ENCODE results near the gene CAPN5. TPM values are rescaled to one million over a fixed set of nuclear protein-coding genes. Genes with fewer than 3 reads are reported as not detected.

Gene CAPN5
- polyA plus RNA-seq, 2 of the 4 experiments (the other 2 are of a cell fraction) = 9.4 to 12.9 TPM

DNA sequence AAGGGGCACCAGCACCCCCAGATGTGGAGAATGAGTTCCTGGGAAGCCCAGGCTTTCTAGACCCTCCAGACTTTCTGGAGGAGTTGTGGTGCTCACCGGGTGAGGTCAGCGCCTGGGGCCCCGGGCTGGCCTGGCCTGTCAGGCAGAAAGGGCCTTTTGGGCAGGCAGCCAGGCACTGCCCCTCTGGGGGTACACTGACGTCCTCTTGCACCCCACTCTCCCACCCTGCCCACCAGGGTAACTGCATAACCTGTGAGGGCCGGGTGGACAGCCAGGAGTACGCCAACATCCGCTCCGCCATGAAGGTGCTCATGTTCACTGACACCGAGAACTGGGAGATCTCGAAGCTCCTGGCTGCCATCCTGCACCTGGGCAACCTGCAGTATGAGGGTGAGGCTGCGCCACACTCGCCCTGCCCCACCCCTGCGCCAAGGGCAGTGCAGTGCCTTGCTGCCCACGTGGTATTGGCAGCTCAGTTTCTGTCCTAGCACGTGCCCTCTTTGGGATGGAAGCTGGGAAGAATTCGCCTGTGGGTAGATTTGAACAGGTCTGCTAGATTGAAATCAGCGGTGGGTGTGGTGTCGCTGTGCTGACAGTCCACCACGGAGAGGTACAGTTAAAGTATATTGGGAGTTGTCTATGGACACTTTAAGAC, 91.4 kb downstream of the CAPN5 start:
- no peaks in the 10 kb centered on the region for H3K4me1 ChIP-seq
- no peaks in the 10 kb centered on the region for H3K9me3 ChIP-seq
- H3K4me2 ChIP-seq = no peak overlapping the region
- ChIA-PET CTCF (interaction anchor here (0.7 to 2.1 kb wide), 3 partner anchors 9 to 30 kb away, joined by 3 to 9 read pairs (median 4); partner anchors contain the start of gene MYO7A), POLR2A (no interaction called here)
- TF ChIP-seq TP53 (CRISPR knock-in tag; IDR thresholded peaks at IDR 0.05) (no peak), HDAC2 (IDR thresholded peaks at IDR 0.05) (no peak), EHMT2 (IDR thresholded peaks at IDR 0.05; ENCODE audit: low read depth) (no peak), HOXB13 (CRISPR knock-in tag; IDR thresholded peaks at IDR 0.05; ENCODE audit: low read depth) (no peak), ESRRA (IDR thresholded peaks at IDR 0.05; ENCODE audit: borderline replicate concordance, low read length) (no peak), RCOR1 (IDR thresholded peaks at IDR 0.05; ENCODE audit: low read depth, low read length) (no peak), SREBF2 (IDR thresholded peaks at IDR 0.05) (no peak), HOXA7 (CRISPR knock-in tag; IDR thresholded peaks at IDR 0.05) (no peak), RARB (CRISPR knock-in tag; IDR thresholded peaks at IDR 0.05) (no peak), ZC3H11A (IDR thresholded peaks at IDR 0.05) (no peak), BHLHE40 (IDR thresholded peaks at IDR 0.05; ENCODE audit: low read depth, low read length) (no peak), PHF8 (IDR thresholded peaks at IDR 0.05; ENCODE audit: borderline replicate concordance, low read depth) (no peak), ZFP36 (IDR thresholded peaks at IDR 0.05; ENCODE audit: borderline replicate concordance, partially characterized antibody) (no peak), RNF2 (IDR thresholded peaks at IDR 0.05; ENCODE audit: borderline replicate concordance, low read depth) (no peak), FOSB (CRISPR knock-in tag; IDR thresholded peaks at IDR 0.05) (no peak), NR3C1 (IDR thresholded peaks at IDR 0.05) (no peak)
- TF ChIP-seq, protein P1, sequence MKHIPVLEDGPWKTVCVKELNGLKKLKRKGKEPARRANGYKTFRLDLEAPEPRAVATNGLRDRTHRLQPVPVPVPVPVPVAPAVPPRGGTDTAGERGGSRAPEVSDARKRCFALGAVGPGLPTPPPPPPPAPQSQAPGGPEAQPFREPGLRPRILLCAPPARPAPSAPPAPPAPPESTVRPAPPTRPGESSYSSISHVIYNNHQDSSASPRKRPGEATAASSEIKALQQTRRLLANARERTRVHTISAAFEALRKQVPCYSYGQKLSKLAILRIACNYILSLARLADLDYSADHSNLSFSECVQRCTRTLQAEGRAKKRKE (CRISPR knock-in tag; IDR thresholded peaks at IDR 0.05; ENCODE audit: low read depth) = no peak
- TF ChIP-seq, protein P2, sequence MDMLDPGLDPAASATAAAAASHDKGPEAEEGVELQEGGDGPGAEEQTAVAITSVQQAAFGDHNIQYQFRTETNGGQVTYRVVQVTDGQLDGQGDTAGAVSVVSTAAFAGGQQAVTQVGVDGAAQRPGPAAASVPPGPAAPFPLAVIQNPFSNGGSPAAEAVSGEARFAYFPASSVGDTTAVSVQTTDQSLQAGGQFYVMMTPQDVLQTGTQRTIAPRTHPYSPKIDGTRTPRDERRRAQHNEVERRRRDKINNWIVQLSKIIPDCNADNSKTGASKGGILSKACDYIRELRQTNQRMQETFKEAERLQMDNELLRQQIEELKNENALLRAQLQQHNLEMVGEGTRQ (IDR thresholded peaks at IDR 0.05) = no peak
- TF ChIP-seq, protein P3, sequence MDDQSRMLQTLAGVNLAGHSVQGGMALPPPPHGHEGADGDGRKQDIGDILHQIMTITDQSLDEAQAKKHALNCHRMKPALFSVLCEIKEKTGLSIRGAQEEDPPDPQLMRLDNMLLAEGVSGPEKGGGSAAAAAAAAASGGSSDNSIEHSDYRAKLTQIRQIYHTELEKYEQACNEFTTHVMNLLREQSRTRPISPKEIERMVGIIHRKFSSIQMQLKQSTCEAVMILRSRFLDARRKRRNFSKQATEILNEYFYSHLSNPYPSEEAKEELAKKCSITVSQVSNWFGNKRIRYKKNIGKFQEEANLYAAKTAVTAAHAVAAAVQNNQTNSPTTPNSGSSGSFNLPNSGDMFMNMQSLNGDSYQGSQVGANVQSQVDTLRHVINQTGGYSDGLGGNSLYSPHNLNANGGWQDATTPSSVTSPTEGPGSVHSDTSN (IDR thresholded peaks at IDR 0.05) = no peak
- WGBS (ENCODE audit: missing lambda C conversion rate) = 46% methylated on average over 18 of the region's 19 CpGs
- no peak overlapping the region for H3K4me3 ChIP-seq
- ATAC-seq (no peak), FAIRE-seq (no peak), DNase-seq (ENCODE audit: low read depth in 1 of 2, low spot score in 1 of 2) (no peak)
- H3K27ac ChIP-seq = no peak overlapping the region

DNA sequence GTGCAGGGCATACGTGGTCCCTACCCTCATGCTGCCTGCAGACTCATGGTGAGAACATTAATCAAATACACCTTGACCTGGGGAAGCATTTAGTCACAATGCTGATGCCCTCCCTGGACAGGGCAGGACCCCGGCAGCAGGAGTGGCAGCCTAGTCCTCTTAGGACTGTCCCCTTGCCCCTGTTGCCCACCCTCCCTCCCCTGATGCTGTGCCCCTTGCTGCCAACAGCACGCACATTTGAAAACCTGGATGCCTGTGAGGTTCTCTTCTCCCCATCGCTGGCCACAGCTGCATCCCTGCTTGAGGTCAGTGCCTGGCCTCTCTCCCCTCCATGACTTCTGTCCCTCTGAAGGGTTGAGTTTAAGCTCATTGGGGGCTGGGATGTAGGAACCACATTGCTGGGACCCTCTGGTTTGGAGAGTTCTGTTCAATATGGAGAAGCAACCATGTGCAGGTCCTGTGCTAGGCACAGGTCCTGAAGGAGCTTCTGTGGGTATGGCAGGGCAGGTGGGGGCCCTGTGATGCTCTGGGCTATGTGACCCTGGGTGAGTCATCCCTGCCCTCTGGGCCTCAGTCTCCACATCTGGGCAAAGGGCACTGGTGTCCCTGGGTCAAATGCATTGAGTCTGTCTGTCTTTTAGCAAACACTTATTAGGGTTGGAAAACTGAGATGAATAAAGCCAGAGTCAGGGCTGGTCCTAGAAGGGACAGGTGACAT, 92.6 kb downstream of the CAPN5 start:
- no peak overlapping the region for H3K27ac ChIP-seq
- ChIA-PET POLR2A (no interaction called here), CTCF (interaction anchor here (1.5 to 2.1 kb wide), 2 partner anchors 7 to 29 kb away, joined by 3 to 9 read pairs; no protein-coding TSS in a partner anchor)
- no peak overlapping the region for H3K4me3 ChIP-seq
- ATAC-seq = no peak
- no peak overlapping the region for H3K4me2 ChIP-seq
- no peaks in the 10 kb centered on the region for H3K4me1 ChIP-seq
- no peak for DNase-seq (ENCODE audit: low read depth in 1 of 2, low spot score in 1 of 2)
- no peak for FAIRE-seq
- TF ChIP-seq CEBPB (IDR thresholded peaks at IDR 0.05) (no peak), MAFK (IDR thresholded peaks at IDR 0.05; ENCODE audit: partially characterized antibody) (no peak), KDM5A (IDR thresholded peaks at IDR 0.05) (no peak), HEYL (CRISPR knock-in tag; IDR thresholded peaks at IDR 0.05) (no peak), MYC (IDR thresholded peaks at IDR 0.05; ENCODE audit: borderline replicate concordance, low read length) (no peak), RFX5 (IDR thresholded peaks at IDR 0.05) (no peak), NFE2L2 (conservative IDR thresholded peaks at IDR 0.05; ENCODE audit: low read length) (no peak)
- TF ChIP-seq, protein P4, sequence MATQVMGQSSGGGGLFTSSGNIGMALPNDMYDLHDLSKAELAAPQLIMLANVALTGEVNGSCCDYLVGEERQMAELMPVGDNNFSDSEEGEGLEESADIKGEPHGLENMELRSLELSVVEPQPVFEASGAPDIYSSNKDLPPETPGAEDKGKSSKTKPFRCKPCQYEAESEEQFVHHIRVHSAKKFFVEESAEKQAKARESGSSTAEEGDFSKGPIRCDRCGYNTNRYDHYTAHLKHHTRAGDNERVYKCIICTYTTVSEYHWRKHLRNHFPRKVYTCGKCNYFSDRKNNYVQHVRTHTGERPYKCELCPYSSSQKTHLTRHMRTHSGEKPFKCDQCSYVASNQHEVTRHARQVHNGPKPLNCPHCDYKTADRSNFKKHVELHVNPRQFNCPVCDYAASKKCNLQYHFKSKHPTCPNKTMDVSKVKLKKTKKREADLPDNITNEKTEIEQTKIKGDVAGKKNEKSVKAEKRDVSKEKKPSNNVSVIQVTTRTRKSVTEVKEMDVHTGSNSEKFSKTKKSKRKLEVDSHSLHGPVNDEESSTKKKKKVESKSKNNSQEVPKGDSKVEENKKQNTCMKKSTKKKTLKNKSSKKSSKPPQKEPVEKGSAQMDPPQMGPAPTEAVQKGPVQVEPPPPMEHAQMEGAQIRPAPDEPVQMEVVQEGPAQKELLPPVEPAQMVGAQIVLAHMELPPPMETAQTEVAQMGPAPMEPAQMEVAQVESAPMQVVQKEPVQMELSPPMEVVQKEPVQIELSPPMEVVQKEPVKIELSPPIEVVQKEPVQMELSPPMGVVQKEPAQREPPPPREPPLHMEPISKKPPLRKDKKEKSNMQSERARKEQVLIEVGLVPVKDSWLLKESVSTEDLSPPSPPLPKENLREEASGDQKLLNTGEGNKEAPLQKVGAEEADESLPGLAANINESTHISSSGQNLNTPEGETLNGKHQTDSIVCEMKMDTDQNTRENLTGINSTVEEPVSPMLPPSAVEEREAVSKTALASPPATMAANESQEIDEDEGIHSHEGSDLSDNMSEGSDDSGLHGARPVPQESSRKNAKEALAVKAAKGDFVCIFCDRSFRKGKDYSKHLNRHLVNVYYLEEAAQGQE (IDR thresholded peaks at IDR 0.05) = no peak
- 28% methylated on average over 3 of the region's 4 CpGs for WGBS (ENCODE audit: missing lambda C conversion rate)
- H3K9me3 ChIP-seq = no peaks in the 10 kb centered on the region
